Activated CD8-positive, alpha-beta memory T cell treated with anti-CD3 and anti-CD28 coated beads, Interleukin-2, amount 50 U/mL, for 24 hours (primary cell): ENCODE measurements around the gene CHSY1.
"Not testable (repeated sequence)": the region's sequence is repeated elsewhere in the genome, so short reads cannot be mapped to it uniquely, and the experiment has no call there.

Experiments
- DNase-seq: peaks from one replicate; pipeline ENCODE4 v3.0.0-alpha.2; 2020; ENCODE audit errors: extremely low read depth

The CHSY1 gene

GRCh38 chr15:101134780-101135179 lies 117.1 kb downstream of the CHSY1 start:
- DNase-seq = no peak

GRCh38 chr15:101133751-101134261 lies 118.0 kb downstream of the CHSY1 start:
- DNase-seq = no peak

DNA sequence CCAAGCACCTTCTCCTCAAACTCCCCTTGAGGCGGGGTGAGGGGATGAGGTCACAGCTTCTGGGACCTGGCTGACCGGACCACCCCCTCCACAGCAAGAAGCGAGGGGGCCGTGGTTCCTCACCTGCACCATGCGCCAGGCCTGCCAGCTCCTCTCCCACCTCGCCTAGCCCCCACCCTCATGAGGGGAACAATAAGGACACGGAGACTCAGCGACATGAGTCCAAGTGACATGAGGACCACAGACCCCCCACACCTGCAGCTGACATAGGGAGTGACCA lies 118.7 kb downstream of the CHSY1 start:
- no peak for DNase-seq

DNA sequence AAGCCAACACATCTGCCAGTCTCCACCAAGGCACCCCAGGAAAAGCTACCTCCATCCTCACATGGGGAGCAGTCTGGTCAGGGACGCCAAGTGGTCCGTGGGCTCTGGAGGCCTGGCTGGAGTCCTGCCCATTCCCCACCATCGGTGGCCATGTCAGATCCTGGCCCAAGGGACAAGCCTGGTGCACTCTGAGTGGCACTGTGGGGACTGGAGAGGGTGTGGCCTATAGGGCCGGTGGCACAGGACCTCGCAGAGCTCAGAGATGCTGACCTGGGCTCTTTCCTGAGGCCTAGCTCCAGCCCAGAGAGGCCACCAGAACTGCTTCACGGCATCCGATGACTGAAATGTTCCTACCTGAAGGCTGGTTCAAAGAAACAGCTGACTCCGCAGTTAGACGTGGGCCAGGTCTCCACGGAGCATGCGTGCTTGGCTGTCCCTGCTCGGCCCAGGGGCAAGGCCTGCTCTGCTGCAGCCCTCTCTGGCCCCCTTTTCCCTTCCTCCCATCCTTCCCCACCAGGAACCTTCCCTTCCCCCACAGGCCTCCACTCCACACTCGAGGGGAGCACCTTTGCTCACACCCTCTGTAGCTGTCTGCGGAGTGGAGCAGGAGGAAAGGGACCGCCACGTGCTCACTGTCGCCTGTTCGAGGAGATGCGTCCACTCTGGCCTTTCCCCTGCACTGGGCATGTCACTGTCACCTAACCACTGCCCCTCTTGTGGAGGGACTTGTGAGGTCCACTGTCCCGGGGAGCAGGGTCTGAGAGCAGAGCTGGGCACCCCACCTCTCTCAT lies 119.3 kb downstream of the CHSY1 start:
- DNase-seq = no peak

GRCh38 chr15:101131489-101132389 lies 120.1 kb downstream of the CHSY1 start:
- DNase-seq = no peak

DNA sequence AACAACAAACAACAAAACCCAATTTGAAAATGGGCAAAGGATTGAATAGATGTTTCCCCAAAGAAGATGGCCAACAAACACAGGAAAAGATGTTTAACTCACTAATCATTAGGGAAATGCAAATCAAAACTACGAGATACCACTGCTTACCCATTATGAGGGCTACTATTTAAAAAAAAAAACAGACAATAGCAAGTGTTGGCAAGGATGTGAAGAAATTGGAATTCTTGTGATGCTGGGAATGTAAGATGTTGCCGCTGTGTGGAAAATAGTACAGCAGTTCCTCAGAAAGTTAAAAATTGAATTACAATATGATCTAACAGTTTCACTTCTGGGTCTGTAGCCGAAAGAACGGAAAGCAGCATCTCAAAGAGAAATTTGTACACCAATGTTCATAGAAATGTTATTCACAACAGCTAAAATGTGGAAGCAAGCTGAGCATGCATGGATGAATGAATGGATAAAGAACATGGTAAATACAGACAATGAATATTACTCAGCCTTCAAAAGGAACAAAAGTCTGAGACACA lies 121.9 kb downstream of the CHSY1 start:
- DNase-seq = no peak

- no peak for DNase-seq
Observed at GRCh38 chr15:101128221-101129015, 123.4 kb downstream of the CHSY1 start.

GRCh38 chr15:101127506-101128076 lies 124.3 kb downstream of the CHSY1 start:
- no peak for DNase-seq

GRCh38 chr15:101126618-101127505 lies 125.0 kb downstream of the CHSY1 start:
- DNase-seq = no peak

DNA sequence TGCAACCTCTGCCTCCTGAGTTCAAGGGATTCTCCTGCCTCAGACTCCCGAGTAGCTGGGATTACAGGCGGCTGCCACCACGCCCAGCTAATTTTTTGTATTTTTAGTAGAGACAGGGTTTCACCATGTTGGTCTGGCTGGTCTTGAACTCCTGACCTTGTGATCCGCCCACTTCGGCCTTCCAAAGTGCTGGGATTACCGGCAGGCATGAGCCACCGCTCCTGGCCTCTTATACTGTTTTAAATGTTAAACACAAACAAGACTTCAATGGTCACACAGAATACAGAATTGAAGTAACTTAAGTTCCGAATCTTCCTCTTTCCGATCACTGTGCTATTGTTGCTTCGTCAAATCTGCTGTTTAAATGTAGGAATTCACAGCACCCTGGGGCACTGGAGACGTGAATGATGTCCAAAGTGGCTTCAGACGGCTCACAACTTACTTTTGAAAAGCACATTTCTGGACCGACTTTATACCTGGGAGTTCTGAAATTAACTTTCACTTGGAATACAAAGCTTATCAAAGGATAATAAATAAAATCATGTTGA lies 125.9 kb downstream of the CHSY1 start:
- not testable (repeated sequence) for DNase-seq
